Mesothelial cell of epicardium (in vitro differentiated cells): ENCODE data around the gene TBCE. TPM values are rescaled to one million over a fixed set of nuclear protein-coding genes. Genes with fewer than 3 reads are reported as not detected.
"Not testable (repeated sequence)": the region's sequence is repeated elsewhere in the genome, so short reads cannot be mapped to it uniquely, and the experiment has no call there.

Experiments used
- DNase-seq, 2 experiments: peaks; one replicate each; pipeline ENCODE4 v3.0.0; 2021; ENCODE audit warnings: low spot score in 2 of 2; ENCODE audit not compliant: unreplicated experiment in 2 of 2
- H3K27ac Mint-ChIP-seq: 2 replicates; pipeline ENCODE4 v1.8.0; 2021; ENCODE audit warnings: mixed read lengths
- H3K27me3 Mint-ChIP-seq: 2 replicates; pipeline ENCODE4 v1.8.0; 2021; ENCODE audit warnings: low read depth, mixed read lengths
- H3K36me3 Mint-ChIP-seq: 2 replicates; pipeline ENCODE4 v1.8.0; 2021; ENCODE audit warnings: mixed read lengths
- H3K4me1 Mint-ChIP-seq: 2 replicates; pipeline ENCODE4 v1.8.0; 2021; ENCODE audit warnings: mixed read lengths
- H3K4me3 Mint-ChIP-seq: 2 replicates; pipeline ENCODE4 v1.8.0; 2021; ENCODE audit warnings: mild to moderate bottlenecking, moderate library complexity, mixed read lengths
- H3K9me3 Mint-ChIP-seq: 2 replicates; pipeline ENCODE4 v1.8.0; 2021; ENCODE audit warnings: mixed read lengths
- CTCF ChIP-seq: fragments of 200-600 bp; sonication (generic); IDR thresholded peaks from one replicate; pipeline ENCODE4 v1.5.0; 2021; ENCODE audit warnings: antibody characterized with exemption; ENCODE audit not compliant: unreplicated experiment
- total RNA-seq: library from RNA; stranded (reverse); gene quantifications from 3 replicates; pipeline ENCODE4 v1.2.1, GENCODE V29; 2021

TBCE gene
- total RNA-seq, 1 donor from 2014 or later = 29.5 TPM

- no peak for DNase-seq
- Mint-ChIP-seq H3K36me3 (peaks cover 29% of the 10 kb centered on the region), H3K4me1 (no peaks in the 10 kb centered on the region), H3K4me3 (no peak overlapping the region), H3K9me3 (peaks cover 3% of the 10 kb centered on the region), H3K27me3 (no peaks in the 10 kb centered on the region), H3K27ac (no peak overlapping the region)
- TF ChIP-seq CTCF = no peak
Measured at GRCh38 chr1:235461954-235462353, 94.7 kb downstream of the TBCE start.

GRCh38 chr1:235462832-235463231 is 95.6 kb downstream of the TBCE start:
- H3K27me3 Mint-ChIP-seq, H3K4me1 Mint-ChIP-seq: not testable (repeated sequence)

GRCh38 chr1:235465066-235465465 is 97.8 kb downstream of the TBCE start:
- no peak for TF ChIP-seq CTCF
- Mint-ChIP-seq H3K27me3 (no peaks in the 10 kb centered on the region), H3K4me3 (no peak overlapping the region), H3K4me1 (no peaks in the 10 kb centered on the region), H3K27ac (no peak overlapping the region), H3K9me3 (peaks cover 3% of the 10 kb centered on the region), H3K36me3 (peaks cover 33% of the 10 kb centered on the region)
- no peak for DNase-seq

More at GRCh38 chr1:235462832-235463231, 95.6 kb downstream of the TBCE start:
- not testable (repeated sequence) for H3K27ac Mint-ChIP-seq, H3K9me3 Mint-ChIP-seq, DNase-seq, H3K4me3 Mint-ChIP-seq
- H3K36me3 Mint-ChIP-seq = peaks cover 27% of the 10 kb centered on the region

GRCh38 chr1:235468004-235468403 is 100.8 kb downstream of the TBCE start:
- peaks cover 29% of the 10 kb centered on the region for H3K36me3 Mint-ChIP-seq
- H3K9me3 Mint-ChIP-seq = peaks cover 3% of the 10 kb centered on the region
- H3K4me1 Mint-ChIP-seq = no peaks in the 10 kb centered on the region
- no peaks in the 10 kb centered on the region for H3K27me3 Mint-ChIP-seq
- no peak overlapping the region for H3K27ac Mint-ChIP-seq
- TF ChIP-seq CTCF = no peak
- no peak for DNase-seq
- no peak overlapping the region for H3K4me3 Mint-ChIP-seq

GRCh38 chr1:235468970-235469369 is 101.7 kb downstream of the TBCE start:
- no peaks in the 10 kb centered on the region for H3K27me3 Mint-ChIP-seq
- no peak for TF ChIP-seq CTCF
- H3K4me3 Mint-ChIP-seq = no peak overlapping the region
- H3K36me3 Mint-ChIP-seq = peaks cover 25% of the 10 kb centered on the region
- no peaks in the 10 kb centered on the region for H3K4me1 Mint-ChIP-seq
- peaks cover 3% of the 10 kb centered on the region for H3K9me3 Mint-ChIP-seq
- no peak for DNase-seq
- H3K27ac Mint-ChIP-seq = no peak overlapping the region

GRCh38 chr1:235469897-235470296 is 102.7 kb downstream of the TBCE start:
- not testable (repeated sequence) for H3K27me3 Mint-ChIP-seq, DNase-seq, H3K9me3 Mint-ChIP-seq, H3K4me1 Mint-ChIP-seq, H3K27ac Mint-ChIP-seq, H3K4me3 Mint-ChIP-seq
- peaks cover 19% of the 10 kb centered on the region for H3K36me3 Mint-ChIP-seq
